ENCODE data around the gene CDKL1.

DNA sequence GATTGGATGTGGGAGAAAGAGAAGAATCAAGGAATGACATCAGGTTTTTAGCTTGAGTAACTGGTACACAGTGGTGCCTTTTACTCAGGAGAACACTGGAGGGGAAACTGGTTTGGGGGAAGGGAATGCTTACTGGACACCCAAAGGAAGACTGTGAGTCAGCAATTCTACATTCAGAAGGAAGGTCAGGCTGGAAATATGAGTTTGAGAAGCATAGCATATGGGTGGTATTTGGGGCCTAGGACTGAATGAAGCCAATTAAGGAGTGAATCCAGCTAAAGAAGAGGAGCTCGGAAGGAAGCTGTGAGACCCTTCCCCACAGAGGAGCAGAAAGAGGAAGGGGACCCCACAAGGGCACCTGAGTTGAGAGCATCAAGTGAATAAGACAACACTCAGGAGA lies 49.2 kb downstream of the CDKL1 start:
- TF ChIP-seq, protein P1, sequence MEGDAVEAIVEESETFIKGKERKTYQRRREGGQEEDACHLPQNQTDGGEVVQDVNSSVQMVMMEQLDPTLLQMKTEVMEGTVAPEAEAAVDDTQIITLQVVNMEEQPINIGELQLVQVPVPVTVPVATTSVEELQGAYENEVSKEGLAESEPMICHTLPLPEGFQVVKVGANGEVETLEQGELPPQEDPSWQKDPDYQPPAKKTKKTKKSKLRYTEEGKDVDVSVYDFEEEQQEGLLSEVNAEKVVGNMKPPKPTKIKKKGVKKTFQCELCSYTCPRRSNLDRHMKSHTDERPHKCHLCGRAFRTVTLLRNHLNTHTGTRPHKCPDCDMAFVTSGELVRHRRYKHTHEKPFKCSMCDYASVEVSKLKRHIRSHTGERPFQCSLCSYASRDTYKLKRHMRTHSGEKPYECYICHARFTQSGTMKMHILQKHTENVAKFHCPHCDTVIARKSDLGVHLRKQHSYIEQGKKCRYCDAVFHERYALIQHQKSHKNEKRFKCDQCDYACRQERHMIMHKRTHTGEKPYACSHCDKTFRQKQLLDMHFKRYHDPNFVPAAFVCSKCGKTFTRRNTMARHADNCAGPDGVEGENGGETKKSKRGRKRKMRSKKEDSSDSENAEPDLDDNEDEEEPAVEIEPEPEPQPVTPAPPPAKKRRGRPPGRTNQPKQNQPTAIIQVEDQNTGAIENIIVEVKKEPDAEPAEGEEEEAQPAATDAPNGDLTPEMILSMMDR (IDR thresholded peaks at IDR 0.05; ENCODE audit: poor library complexity), result no peak
- TF ChIP-seq EZH2 (IDR thresholded peaks at IDR 0.05; ENCODE audit: borderline replicate concordance), result no peak
